SJCRH30 (cell line): Measurements from ENCODE around the gene BCL11B. TPM values are rescaled to one million over a fixed set of nuclear protein-coding genes. Genes with fewer than 3 reads are reported as not detected.

Experiments
- DNase-seq, 2 experiments: peaks; one replicate each; pipeline ENCODE4 v3.0.0-alpha.2; 2015 to 2020
- H3K27ac ChIP-seq: fragments of 250-450 bp; sonication (Bioruptor Pico); 2 replicates; pipeline ENCODE4 v1.5.1; 2020; ENCODE audit warnings: mild to moderate bottlenecking, moderate library complexity
- H3K27me3 ChIP-seq: fragments of 250-450 bp; sonication (Bioruptor Pico); 2 replicates; pipeline ENCODE4 v1.5.1; 2020; ENCODE audit warnings: mild to moderate bottlenecking, moderate library complexity
- H3K36me3 ChIP-seq: fragments of 250-450 bp; sonication (Bioruptor Pico); 2 replicates; pipeline ENCODE4 v1.5.1; 2020; ENCODE audit warnings: mild to moderate bottlenecking, moderate library complexity
- H3K4me1 ChIP-seq: fragments of 250-450 bp; sonication (Bioruptor Pico); 2 replicates; pipeline ENCODE4 v1.5.1; 2020; ENCODE audit warnings: mild to moderate bottlenecking, moderate library complexity
- H3K4me3 ChIP-seq: fragments of 250-450 bp; sonication (Bioruptor Pico); 2 replicates; pipeline ENCODE4 v1.5.1; 2020; ENCODE audit warnings: mild to moderate bottlenecking, moderate library complexity
- H3K9me3 ChIP-seq: fragments of 250-450 bp; sonication (Bioruptor Pico); replicated peaks from 2 replicates; pipeline ENCODE4 v1.5.1; 2020; ENCODE audit warnings: mild to moderate bottlenecking, moderate library complexity
- total RNA-seq: library from RNA; depleted of rRNA; stranded (reverse); fragments of >200 nt; shearing (Covaris generic); gene quantifications from 2 replicates; pipeline ENCODE4 v1.2.3, GENCODE V29; 2014

The BCL11B gene
- total RNA-seq, 1 experiment from 2014 or later = 2.2 TPM

DNA sequence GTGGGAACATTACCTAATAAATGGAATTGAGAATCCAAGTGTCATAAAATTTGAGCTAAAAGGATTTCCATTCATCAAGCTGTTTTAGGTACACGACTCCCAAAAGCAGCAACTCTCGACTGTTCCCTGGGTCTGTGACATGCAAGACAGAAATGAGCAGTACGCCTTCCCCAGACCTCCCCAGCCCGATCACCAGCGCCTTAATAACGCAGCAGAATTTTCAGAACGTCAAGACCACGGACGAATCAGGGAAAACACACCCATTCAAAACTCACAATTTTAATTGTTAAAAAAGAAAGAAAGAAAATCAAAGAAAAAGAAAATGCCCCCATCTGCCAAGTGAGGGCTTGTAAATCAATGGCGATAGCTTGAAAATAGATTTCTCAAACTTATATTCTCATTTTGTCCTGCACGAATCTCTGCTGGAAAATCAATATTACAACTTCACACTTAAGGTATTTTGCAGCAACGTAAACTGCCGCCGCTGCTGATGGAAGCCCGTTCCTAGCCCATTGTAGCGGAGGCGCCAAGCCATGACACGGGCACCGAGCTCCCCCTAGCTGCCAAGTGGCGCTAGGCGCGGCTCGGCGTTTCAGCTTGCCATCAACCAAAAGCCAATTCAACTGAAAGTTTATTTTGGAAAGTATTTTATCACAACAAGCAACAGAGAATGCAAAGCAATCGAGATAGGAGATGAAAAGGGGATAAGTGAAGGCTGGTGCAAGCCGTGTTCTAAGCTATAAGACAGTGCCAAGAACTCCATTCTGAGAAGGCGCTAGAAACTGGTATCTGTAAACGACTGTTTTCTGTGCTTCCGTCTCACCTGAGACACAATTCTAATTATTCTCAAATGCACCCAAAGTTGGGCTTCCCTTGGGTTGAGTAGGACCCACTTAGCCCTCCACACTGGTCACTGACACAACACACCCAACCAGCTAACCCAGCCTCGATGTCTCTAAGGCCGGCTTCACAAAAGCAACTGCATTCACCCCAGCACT is 5.5 kb downstream of the BCL11B start:
- no peaks in the 10 kb centered on the region for H3K4me1 ChIP-seq
- no peaks in the 10 kb centered on the region for H3K9me3 ChIP-seq
- no peak overlapping the region for H3K4me3 ChIP-seq
- H3K27me3 ChIP-seq = peaks cover 9% of the 10 kb centered on the region
- H3K27ac ChIP-seq = no peak overlapping the region
- peak; percentile 55 to 80 for DNase-seq
- no peaks in the 10 kb centered on the region for H3K36me3 ChIP-seq

DNA sequence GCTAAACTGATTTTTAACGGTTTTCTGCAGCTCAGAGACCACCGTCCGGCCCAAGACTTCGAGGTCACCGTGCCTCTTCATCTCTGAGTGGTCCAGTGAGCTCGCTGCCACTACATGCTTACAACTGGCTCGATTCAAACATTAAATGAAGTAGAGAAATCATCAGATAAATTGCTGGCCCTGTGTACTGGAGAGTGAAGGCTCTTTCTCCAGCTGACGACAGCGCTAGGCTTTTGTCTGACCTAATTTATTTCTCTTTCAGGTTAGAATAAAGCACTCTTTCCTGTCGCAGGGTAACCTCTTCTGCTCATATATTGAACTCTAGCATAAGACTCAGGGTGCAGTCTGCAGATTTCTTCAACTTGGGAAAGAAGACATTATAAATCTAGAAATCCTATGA is 6.4 kb downstream of the BCL11B start:
- H3K4me3 ChIP-seq = no peak overlapping the region
- peaks cover 9% of the 10 kb centered on the region for H3K27me3 ChIP-seq
- no peaks in the 10 kb centered on the region for H3K36me3 ChIP-seq
- no peaks in the 10 kb centered on the region for H3K9me3 ChIP-seq
- H3K27ac ChIP-seq = no peak overlapping the region
- H3K4me1 ChIP-seq = no peaks in the 10 kb centered on the region
- no peak for DNase-seq

DNA sequence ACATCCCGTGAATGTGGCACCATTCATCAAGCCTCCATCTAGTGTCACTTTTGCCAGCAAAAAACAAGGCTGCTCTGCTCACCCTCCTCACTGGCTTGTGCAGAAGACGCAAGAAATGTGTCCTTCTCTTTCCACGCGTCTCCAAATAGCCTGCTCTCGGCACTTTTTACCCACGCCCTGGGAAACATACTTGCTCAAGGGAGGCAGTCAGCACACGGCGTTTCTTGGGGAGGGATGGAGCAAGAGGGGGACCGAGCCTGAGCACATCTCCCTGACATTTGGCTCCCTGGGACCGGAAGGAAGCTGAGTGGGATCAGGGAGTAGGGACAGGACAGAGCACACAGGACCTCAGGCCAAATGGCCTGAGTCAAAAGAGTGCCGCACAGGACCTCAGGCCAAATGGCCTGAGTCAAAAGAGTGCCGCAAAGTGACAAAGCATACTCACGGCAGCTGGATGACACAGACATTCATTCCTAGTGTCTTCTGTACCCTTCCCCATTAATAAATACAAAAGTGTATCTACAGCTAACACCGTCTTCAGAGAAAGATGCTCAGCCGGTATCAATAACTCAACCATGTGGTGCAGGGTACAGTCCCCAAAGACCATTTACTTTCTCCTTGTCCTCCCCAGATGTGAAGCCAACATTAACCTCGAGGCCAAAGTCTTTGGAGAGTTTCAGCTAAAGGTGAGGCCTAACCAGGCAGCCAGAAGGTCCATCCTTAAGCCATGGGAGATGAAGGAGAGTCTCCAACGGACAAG is 7.1 kb downstream of the BCL11B start:
- Histone ChIP-seq H3K27me3 (peaks cover 7% of the 10 kb centered on the region), H3K27ac (no peak overlapping the region), H3K36me3 (no peaks in the 10 kb centered on the region), H3K9me3 (no peaks in the 10 kb centered on the region), H3K4me1 (no peaks in the 10 kb centered on the region), H3K4me3 (no peak overlapping the region)
- DNase-seq = no peak

- Histone ChIP-seq H3K27ac (no peak overlapping the region), H3K9me3 (no peaks in the 10 kb centered on the region), H3K27me3 (0 out of 2 replicates have a peak, but pooled peaks cover 3% of the 10 kb centered on the region), H3K4me3 (no peak overlapping the region), H3K4me1 (no peaks in the 10 kb centered on the region), H3K36me3 (no peaks in the 10 kb centered on the region)
- DNase-seq = no peak
Measured at GRCh38 chr14:99263564-99264330, 8.2 kb downstream of the BCL11B start.

DNA sequence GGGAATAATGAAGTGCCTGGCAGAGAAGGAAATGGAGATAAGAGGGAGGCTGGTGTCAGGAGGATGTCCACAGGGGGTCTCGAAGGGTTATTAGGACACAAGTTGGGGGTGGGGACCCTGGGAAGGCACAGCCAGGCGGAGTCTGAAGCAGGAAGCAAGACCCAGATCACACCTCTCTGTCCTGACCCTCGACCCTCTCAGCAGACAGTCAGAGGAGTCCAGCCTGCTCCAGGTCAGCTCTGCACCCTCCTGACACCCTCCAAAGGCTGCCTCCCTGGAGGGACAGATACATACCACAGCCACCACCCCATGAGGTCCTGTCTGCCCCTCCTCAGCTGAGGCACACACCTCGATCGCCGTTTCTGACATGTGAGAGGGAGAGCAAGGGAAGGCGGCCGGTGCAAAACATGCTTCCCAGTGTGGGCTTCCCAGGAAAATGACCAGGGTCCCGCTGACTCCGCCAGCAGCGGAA is 9.0 kb downstream of the BCL11B start:
- Histone ChIP-seq H3K27ac (no peak overlapping the region), H3K27me3 (0 out of 2 replicates have a peak, but pooled peaks cover 3% of the 10 kb centered on the region), H3K9me3 (no peaks in the 10 kb centered on the region), H3K4me1 (no peaks in the 10 kb centered on the region), H3K4me3 (no peak overlapping the region), H3K36me3 (no peaks in the 10 kb centered on the region)
- DNase-seq = no peak

GRCh38 chr14:99261912-99262787 is 9.8 kb downstream of the BCL11B start:
- H3K36me3 ChIP-seq = no peaks in the 10 kb centered on the region
- H3K9me3 ChIP-seq = no peaks in the 10 kb centered on the region
- no peak for DNase-seq
- H3K27ac ChIP-seq = no peak overlapping the region
- H3K4me1 ChIP-seq = no peaks in the 10 kb centered on the region
- H3K4me3 ChIP-seq = no peak overlapping the region
- H3K27me3 ChIP-seq = 0 out of 2 replicates have a peak, but pooled peaks cover 3% of the 10 kb centered on the region

DNA sequence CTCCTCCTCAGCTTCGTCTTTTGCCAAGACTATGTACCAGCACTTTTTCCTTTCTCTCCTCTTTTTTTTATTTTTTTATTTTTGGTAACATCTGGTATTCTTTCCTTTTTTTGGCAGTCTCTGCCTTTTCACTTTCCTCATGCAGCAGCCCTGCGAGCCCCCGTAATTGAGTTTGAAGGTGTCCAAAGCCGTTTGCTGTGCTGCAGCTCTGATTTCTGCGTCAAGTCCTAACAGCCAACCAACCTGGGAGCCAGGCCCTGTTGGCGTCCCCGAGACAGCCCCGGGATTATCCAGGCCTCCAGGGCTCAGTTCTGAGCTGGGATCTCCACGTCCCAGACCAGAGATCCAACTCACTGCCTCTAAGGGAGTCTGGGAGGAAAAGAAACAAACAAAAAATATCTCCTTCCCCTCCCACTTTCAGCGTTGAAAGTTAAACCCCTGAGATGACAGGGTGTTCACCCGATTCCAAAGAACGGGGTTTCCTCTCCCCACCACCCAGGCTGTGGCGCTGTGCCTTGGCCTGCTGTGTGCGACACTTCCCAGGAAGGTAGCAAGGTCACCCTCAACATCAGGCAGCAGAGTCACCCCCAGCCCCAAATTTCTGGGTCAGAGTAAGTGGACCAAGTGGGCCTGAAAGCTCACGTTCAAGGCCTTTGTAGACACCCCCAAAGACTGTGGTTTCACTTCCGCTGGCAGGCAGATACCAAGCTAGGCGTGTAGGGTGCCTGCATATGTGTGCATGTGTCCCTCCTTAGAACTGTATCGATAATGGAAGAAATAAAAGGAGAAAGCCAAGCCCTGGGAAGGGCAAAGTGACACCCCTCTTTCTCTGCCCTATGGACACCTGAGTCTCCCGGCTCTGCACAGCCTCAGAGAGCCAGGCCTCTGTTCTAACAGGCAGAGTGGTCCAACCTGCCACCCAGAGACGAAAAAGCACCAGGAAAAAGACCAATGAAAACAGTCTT is 11.1 kb downstream of the BCL11B start:
- no peak for DNase-seq
- Histone ChIP-seq H3K27ac (no peak overlapping the region), H3K36me3 (no peaks in the 10 kb centered on the region), H3K27me3 (no peaks in the 10 kb centered on the region), H3K4me1 (no peaks in the 10 kb centered on the region), H3K4me3 (no peak overlapping the region), H3K9me3 (no peaks in the 10 kb centered on the region)

GRCh38 chr14:99260116-99260515 is 11.9 kb downstream of the BCL11B start:
- no peaks in the 10 kb centered on the region for H3K9me3 ChIP-seq
- H3K36me3 ChIP-seq = no peaks in the 10 kb centered on the region
- H3K27me3 ChIP-seq = no peaks in the 10 kb centered on the region
- DNase-seq = no peak
- H3K4me3 ChIP-seq = no peak overlapping the region
- H3K4me1 ChIP-seq = no peaks in the 10 kb centered on the region
- no peak overlapping the region for H3K27ac ChIP-seq

GRCh38 chr14:99258876-99259726 is 12.9 kb downstream of the BCL11B start:
- DNase-seq = no peak
- Histone ChIP-seq H3K4me3 (no peak overlapping the region), H3K9me3 (no peaks in the 10 kb centered on the region), H3K36me3 (no peaks in the 10 kb centered on the region), H3K27me3 (no peaks in the 10 kb centered on the region), H3K4me1 (peaks cover 3% of the 10 kb centered on the region; the same call in 1 of the 2 replicates), H3K27ac (no peak overlapping the region)

- no peak overlapping the region for H3K27ac ChIP-seq
- no peaks in the 10 kb centered on the region for H3K9me3 ChIP-seq
- H3K36me3 ChIP-seq = no peaks in the 10 kb centered on the region
- DNase-seq = no peak
- no peaks in the 10 kb centered on the region for H3K27me3 ChIP-seq
- peaks cover 3% of the 10 kb centered on the region; the same call in 1 of the 2 replicates for H3K4me1 ChIP-seq
- H3K4me3 ChIP-seq = no peak overlapping the region
Measured at GRCh38 chr14:99258341-99258861, 13.6 kb downstream of the BCL11B start.

GRCh38 chr14:99257673-99258221 is 14.2 kb downstream of the BCL11B start:
- Histone ChIP-seq H3K4me1 (peaks cover 3% of the 10 kb centered on the region; the same call in 1 of the 2 replicates), H3K9me3 (no peaks in the 10 kb centered on the region), H3K36me3 (no peaks in the 10 kb centered on the region), H3K4me3 (no peak overlapping the region), H3K27ac (no peak overlapping the region), H3K27me3 (no peaks in the 10 kb centered on the region)
- DNase-seq = no peak
